ENCODE data around the gene PRR30.

DNA sequence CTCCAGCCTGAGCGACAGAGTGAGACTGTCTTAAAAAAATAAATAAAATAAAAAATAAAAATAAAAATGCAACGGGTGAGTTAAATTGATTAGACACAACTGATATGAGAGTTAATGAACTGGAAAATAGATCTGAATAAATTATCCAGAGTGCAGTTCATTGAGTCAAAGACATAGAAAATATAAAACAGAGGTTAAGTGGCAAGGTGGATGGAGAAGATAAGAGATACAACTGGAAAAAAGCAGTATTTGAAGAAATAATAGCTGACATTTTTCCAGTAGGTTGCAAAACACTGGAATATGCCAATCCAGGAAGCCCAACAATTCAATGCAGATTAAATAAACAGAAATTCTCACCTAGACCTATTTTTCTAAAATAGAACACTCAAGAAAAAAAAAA, 31.0 kb downstream of the PRR30 start:
- TF ChIP-seq POLR2AphosphoS5 (IDR thresholded peaks at IDR 0.05; ENCODE audit: borderline replicate concordance, low read depth, low read length) = no peak
- TF ChIP-seq EZH2 (IDR thresholded peaks at IDR 0.05) = no peak
- no peak for TF ChIP-seq FOXP2 (optimal IDR thresholded peaks at IDR 0.05; ENCODE audit: control extremely low read depth, extremely low read length, insufficient read depth)

Measured in SK-N-MC (cell line).